GM19372 (cell line): ENCODE data around the gene ZWILCH.
"Not testable (repeated sequence)": the region's sequence is repeated elsewhere in the genome, so short reads cannot be mapped to it uniquely, and the experiment has no call there.

ENCODE experiments used
- ATAC-seq: cut with Tn5 transposase; IDR thresholded peaks from one replicate; pipeline ENCODE4 v1.9.1; 2021; ENCODE audit warnings: mild to moderate bottlenecking, low read depth, moderate library complexity; ENCODE audit not compliant: unreplicated experiment

ZWILCH gene

DNA sequence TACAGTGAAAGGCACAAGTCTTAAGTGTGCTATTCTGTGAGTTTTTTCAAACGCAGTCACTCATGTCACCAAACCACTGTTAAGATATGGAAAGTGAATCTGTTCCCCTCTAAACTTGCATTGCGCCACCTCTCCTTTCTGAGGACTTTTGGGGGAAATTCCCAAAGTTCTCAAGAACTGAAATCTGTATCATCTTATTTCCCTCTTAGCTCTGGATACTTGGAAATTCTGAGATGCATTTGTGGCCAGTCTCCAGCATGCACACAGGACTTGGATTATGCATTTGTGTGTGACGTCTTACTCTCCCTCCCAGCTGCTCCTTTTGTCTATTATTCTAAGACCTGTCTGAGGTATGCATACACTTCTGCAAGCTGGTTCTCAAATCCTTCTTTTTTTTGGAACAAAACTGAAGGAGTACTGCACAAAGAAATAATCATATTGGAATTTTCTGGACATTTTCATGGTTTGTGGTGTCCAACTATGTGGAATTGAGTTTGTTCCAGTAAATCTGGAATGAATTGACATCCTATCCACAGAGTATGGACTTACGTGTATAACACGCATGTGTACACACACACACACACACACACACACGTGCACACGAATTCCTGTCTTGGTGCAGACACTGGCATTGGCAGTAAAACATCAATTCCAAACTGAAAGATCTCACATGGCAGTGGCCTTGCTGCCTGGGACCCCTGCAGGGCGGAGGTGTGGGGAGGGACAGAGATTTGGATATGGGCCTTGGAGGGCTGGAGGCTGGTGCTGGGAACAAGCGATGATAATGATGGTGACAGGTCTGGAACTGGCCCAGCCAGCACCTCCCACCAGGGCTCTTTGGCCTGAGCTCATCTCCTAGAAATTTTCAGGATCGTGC lies 68.8 kb downstream of the ZWILCH start:
- ATAC-seq = no peak

GRCh38 chr15:66574596-66574950 lies 69.4 kb downstream of the ZWILCH start:
- no peak for ATAC-seq

GRCh38 chr15:66578286-66578875 lies 73.3 kb downstream of the ZWILCH start:
- ATAC-seq = no peak

DNA sequence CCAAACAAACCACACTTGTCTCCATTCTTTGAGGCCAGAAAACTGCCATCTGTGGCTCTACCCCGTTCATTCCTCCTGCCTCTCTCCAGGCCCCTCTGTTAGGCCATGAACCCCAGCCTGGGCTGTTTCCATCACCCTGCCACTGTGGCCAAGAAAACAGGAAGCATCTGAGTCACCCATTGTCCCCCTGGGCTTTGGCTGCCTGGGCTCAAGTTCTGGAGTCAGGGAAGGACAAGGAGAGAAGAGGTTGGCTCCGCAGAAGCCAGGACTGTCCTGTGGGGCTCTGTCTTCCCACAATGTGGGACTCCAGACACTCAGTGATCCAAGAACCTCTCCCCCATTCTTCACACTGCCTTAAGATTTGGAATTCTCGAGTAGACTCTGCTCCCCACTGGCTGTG lies 75.5 kb downstream of the ZWILCH start:
- ATAC-seq = no peak

DNA sequence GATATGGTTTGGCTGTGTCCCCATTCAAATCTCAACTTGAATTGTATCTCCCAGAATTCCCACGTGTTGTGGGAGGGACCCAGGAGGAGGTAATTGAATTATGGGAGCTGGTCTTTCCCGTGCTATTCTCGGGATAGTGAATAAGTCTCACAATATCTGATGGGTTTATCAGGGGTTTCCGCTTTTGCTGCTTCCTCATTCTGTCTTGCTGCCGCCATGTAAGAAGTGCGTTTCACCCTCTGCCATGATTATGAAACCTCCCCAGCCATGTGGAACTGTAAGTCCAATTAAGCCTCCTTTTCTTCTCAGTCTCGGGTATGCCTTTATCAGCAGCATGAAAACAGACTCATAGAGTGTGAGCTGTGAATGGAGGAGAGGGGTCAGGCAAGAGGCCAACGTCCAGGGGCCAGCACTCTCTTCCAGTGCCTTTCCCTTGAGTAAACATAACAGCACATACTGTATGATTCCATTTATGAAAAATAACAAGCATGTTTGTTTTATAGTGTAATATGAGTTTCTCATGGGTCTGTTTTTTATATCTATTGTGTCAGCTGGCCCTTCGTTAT lies 76.9 kb downstream of the ZWILCH start:
- no peak for ATAC-seq

DNA sequence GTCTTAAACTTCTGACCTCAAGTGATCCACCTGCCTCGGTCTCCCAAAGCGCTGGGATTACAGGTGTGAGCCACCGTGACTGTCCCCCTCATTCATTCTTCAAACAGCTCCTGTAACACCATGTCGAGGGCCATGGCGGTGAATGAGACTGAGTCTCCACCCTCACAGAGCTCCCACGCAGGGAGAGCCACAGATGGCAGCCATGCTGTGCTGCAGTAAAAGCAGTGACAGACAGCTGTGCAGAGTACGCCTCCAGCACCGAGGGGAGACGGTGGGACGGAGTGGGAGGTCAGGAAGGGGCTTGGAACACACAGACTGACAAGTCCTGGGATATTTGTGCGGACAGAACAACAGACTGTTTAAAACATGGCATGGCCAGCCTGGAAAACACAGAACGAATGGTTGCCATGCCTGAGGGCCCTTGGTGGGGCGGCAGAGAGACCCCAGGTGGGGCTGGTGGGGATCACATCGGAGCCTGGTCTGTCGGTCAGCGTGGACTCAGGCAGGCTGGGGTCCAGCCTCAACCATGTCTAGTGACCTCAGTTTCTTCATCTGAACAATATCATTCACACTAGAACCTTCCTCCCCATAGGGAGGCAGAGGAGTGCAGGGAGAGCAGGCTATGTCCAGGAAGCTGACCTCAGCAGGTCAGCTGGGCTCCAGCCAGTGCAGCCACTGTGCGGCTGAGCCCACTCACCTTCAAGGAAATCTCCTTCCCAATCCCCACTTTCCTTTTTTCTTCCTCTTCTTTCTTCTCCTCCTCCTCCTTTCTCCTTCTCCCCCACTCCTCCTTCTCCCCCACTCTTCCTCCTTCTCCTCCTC lies 81.2 kb downstream of the ZWILCH start:
- ATAC-seq = no peak

- ATAC-seq = no peak
Measured at GRCh38 chr15:66587020-66587419, 81.9 kb downstream of the ZWILCH start.

GRCh38 chr15:66587749-66588148 lies 82.6 kb downstream of the ZWILCH start:
- no peak for ATAC-seq

GRCh38 chr15:66588537-66588936 lies 83.4 kb downstream of the ZWILCH start:
- ATAC-seq = no peak

DNA sequence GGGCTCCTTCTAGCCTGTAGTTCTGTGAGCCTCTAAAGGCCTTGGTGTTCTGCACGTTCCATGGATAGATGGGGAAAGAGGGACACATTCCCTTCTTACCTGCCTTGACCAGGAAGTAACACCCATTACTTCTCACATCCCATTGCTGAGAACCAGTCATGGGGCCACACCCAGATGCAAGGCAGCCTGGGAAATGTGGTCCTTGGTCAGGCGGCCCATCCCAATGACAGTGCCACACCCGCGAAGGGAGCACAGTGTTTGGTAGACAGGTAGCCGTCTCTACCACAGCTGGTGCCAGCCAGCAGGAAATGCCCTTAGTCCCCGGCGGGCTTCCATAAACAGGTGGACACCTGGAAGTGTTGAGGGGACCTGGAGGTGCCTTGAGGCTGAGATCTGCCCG lies 83.8 kb downstream of the ZWILCH start:
- ATAC-seq = no peak

GRCh38 chr15:66589429-66589828 lies 84.3 kb downstream of the ZWILCH start:
- not testable (repeated sequence) for ATAC-seq

GRCh38 chr15:66590435-66590834 lies 85.3 kb downstream of the ZWILCH start:
- ATAC-seq = no peak

GRCh38 chr15:66591322-66591862 lies 86.3 kb downstream of the ZWILCH start:
- ATAC-seq = no peak

- ATAC-seq = no peak
Measured at GRCh38 chr15:66592505-66593218, 87.5 kb downstream of the ZWILCH start.

DNA sequence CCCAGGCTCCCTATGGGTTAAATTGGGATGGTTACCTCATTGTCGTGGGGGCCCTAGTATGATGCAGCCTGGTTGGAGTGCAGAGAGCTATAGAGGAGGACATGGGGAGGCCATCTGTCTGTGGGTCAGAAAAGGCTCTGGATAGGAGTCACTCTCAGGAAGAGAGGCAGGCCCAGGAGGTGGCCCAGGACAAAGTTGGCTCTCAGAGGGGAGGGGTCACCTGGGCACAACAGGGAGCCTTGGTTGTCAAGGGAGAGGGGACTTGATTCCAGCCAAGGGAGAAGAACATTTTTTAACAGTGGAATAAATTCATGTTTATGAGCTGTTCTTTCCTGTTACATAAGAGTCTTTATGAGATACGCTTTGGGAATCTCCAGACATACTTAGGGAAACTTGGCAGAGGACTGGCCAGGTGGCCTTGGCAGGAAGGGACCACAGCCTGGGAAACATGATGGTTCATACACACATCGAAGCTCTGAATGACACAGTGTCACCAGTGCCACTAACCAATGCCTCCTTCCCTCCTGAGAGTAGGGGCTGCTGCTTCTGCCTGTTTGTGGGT lies 88.2 kb downstream of the ZWILCH start:
- ATAC-seq = no peak

- no peak for ATAC-seq
Measured at GRCh38 chr15:66594344-66594743, 89.2 kb downstream of the ZWILCH start.

- ATAC-seq = no peak
Measured at GRCh38 chr15:66594836-66595235, 89.7 kb downstream of the ZWILCH start.

GRCh38 chr15:66595332-66595731 lies 90.2 kb downstream of the ZWILCH start:
- ATAC-seq = no peak

DNA sequence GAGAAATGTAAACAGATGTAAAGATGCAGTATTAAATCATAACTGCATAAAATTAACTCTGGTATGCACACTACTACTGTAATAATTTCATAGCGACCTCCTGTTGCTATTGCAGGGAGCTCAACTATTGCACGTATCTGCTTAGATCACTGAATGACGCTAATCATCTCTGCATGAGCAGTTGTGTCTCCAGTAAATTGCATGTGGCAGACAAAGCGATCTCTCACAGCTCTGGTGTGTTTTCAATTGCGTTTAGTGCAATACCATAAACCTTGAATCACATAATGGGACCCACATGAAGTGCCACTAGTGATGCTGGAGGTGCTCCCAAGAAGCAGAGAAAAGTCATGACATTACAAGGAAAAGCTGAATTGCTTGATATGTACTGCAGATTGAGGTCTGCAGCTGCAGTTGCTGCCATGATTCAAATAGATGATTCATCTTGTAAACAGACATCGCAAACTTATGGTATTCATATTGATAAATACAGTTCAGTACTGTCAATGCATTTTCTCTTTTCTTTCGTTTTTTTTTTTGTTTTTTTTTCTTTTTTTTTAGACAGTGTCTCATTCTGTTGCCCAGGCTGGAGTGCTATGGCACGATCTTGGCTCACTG lies 90.9 kb downstream of the ZWILCH start:
- ATAC-seq = no peak
